Right atrium auricular region (tissue), 2 donors: ENCODE measurements around the gene ENG. TPM values are rescaled to one million over a fixed set of nuclear protein-coding genes. Genes with fewer than 3 reads are reported as not detected.

Experiments
- DNase-seq: peaks from one replicate; pipeline ENCODE4 v3.0.0-alpha.2; 2019; ENCODE audit warnings: low spot score
- H3K27ac ChIP-seq, 2 donors: fragments of 200-600 bp; sonication (generic); 1 replicate in 1 of 2; 2 replicates in 1 of 2; pipeline ENCODE4 v1.5.1; 2016 to 2019
- H3K27me3 ChIP-seq, 2 donors: fragments of 200-600 bp; sonication (generic); one replicate each; pipeline versions ENCODE4 v1.5.1 to v1.6.0; 2017 to 2019
- H3K36me3 ChIP-seq: fragments of 200-600 bp; sonication (generic); one replicate; pipeline ENCODE4 v1.5.1; 2016
- H3K4me1 ChIP-seq, 2 donors: fragments of 200-600 bp; sonication (generic); one replicate each; pipeline versions ENCODE4 v1.5.1 to v1.6.0; 2017 to 2019
- H3K4me3 ChIP-seq, 2 donors: fragments of 200-600 bp; sonication (generic); 1 replicate in 1 of 2; 2 replicates in 1 of 2; pipeline ENCODE4 v1.5.1; 2017 to 2019; ENCODE audit warnings: mild to moderate bottlenecking in 1 of 2, moderate library complexity in 1 of 2
- H3K9me3 ChIP-seq, 2 donors: fragments of 200-600 bp; sonication (generic); one replicate each; pipeline ENCODE4 v1.5.1; 2019
- total RNA-seq, 2 donors: library from RNA; depleted of rRNA; stranded (reverse); fragments of >200 nt; gene quantifications; one replicate each; pipeline ENCODE4 v1.1.0, GENCODE V29; 2016
- TF ChIP-seq, protein P1 (sequence below), 2 donors: fragments of 200-600 bp; sonication (generic); IDR thresholded peaks; one replicate each; pipeline ENCODE4 v1.5.1; 2019; ENCODE audit warnings: antibody characterized with exemption in 2 of 2

Gene ENG
- total RNA-seq, 2 donors from 2014 or later = 142 to 511 TPM

DNA sequence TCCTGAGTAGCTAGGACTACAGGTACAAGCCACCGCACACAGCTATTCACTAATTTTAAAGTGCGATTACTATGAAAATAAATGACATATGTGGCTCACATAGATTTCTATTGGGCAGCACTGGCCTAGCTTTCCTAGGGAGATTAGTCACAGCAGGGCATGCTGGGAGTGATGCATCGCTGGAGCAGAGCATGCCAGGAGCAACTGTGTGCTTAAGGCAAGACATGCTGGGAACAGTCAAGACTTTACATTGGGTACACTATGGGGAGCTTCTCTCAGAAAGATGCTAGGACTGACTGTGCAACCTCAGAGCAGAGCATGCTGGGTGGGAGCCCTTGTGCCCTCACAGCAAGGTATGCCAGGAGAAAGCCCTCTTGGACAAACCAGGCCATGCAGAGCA, 35.6 kb upstream of the ENG start:
- H3K4me1 ChIP-seq = peaks cover 0 to 10% of the 10 kb centered on the region in 2 donors
- DNase-seq = no peak
- no peaks in the 10 kb centered on the region for H3K27me3 ChIP-seq
- no peak overlapping the region for H3K4me3 ChIP-seq
- peaks cover 0 to 10% of the 10 kb centered on the region in 2 donors for H3K9me3 ChIP-seq
- H3K36me3 ChIP-seq = peaks cover 73% of the 10 kb centered on the region
- no peak overlapping the region for H3K27ac ChIP-seq
- TF ChIP-seq, protein P1, sequence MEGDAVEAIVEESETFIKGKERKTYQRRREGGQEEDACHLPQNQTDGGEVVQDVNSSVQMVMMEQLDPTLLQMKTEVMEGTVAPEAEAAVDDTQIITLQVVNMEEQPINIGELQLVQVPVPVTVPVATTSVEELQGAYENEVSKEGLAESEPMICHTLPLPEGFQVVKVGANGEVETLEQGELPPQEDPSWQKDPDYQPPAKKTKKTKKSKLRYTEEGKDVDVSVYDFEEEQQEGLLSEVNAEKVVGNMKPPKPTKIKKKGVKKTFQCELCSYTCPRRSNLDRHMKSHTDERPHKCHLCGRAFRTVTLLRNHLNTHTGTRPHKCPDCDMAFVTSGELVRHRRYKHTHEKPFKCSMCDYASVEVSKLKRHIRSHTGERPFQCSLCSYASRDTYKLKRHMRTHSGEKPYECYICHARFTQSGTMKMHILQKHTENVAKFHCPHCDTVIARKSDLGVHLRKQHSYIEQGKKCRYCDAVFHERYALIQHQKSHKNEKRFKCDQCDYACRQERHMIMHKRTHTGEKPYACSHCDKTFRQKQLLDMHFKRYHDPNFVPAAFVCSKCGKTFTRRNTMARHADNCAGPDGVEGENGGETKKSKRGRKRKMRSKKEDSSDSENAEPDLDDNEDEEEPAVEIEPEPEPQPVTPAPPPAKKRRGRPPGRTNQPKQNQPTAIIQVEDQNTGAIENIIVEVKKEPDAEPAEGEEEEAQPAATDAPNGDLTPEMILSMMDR (IDR thresholded peaks at IDR 0.05) = no peak

- Histone ChIP-seq H3K4me3 (no peak overlapping the region), H3K27ac (no peak overlapping the region), H3K9me3 (peaks cover 0 to 1% of the 10 kb centered on the region in 2 donors), H3K36me3 (peaks cover 53% of the 10 kb centered on the region), H3K27me3 (no peaks in the 10 kb centered on the region), H3K4me1 (peaks cover 0 to 21% of the 10 kb centered on the region in 2 donors)
- no peak for DNase-seq
- TF ChIP-seq, protein P1 (IDR thresholded peaks at IDR 0.05) = no peak
These were observed 33.3 kb upstream of the ENG start for GRCh38 chr9:127887792-127888191.

DNA sequence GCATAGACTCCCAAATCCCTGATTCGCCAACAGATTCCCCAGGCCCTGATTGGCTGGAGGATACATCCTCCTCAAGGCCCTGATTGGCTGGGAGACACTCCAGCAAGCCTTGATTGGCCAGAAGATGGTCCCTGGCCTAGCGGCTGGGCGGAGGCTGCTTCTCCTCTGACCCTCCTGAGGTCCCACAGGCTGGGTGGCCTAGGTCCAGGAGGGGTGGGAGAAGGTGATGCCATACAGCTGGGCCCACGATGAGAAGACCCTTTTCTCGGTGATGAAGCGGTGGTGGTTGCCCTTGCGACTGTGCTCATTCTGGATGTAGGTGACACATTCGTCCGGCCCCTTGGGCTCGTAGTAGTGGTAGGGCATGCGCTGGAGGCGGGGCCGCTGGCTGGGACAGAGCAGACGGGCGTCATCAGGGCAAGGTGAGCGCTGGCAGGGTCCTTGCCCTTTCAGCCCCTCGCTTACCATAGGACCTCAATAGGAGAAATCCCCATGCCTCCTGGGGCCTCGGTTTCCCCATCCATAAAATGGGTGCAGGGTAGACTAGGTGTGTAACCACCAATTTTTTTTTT, 32.0 kb upstream of the ENG start:
- no peak for DNase-seq

DNA sequence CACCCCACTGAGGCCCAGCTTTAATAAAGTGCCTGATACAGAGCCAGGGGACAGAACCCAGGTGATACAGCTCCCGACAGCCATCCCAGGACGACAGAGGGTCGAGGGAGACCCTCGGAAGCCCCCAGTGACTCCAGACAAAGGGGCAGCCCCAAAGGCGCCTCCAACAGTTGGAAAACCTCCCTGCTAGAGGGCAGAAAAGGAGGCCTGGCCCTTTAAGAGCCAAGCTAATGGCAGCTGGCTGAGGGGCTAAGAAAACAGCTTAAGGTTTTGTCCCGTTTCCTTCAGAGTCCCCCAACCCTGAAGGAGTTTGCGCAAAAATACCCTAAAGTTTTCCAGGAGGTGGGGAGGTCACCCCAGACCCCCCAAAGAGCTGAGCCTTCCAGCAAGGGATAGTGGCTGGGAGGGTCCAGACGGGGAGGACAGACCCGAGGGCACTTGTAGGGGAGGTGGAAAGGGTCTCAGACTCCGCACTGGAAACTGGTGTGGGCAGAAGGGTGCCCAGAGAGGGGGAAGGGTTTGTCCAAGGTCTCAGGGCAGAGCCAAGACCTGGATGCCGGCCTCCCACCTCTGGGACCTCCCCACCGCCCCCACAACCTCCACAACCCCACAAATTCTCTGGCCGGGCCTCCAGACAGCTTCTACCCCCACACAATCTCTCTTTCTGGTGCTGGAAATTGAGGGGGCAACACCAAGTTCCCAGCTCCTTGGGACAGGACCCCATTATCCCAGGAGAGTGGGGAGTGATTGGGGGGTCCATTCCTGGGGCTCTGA, 31.2 kb upstream of the ENG start:
- no peak overlapping the region for H3K4me3 ChIP-seq
- H3K9me3 ChIP-seq = no peaks in the 10 kb centered on the region
- DNase-seq = no peak
- H3K4me1 ChIP-seq = peaks cover 0 to 21% of the 10 kb centered on the region in 2 donors
- TF ChIP-seq, protein P1 (IDR thresholded peaks at IDR 0.05) = no peak
- no peaks in the 10 kb centered on the region for H3K27me3 ChIP-seq
- H3K27ac ChIP-seq = peak overlapping the region in 1 of 2 donors; percentile 10
- H3K36me3 ChIP-seq = peaks cover 40% of the 10 kb centered on the region

More for the DNA sequence above, 32.0 kb upstream of the ENG start:
- Histone ChIP-seq H3K36me3 (peaks cover 45% of the 10 kb centered on the region), H3K9me3 (no peaks in the 10 kb centered on the region), H3K27me3 (no peaks in the 10 kb centered on the region), H3K4me3 (no peak overlapping the region), H3K27ac (no peak overlapping the region), H3K4me1 (peaks cover 0 to 21% of the 10 kb centered on the region in 2 donors)
- TF ChIP-seq, protein P1 (IDR thresholded peaks at IDR 0.05) = no peak

DNA sequence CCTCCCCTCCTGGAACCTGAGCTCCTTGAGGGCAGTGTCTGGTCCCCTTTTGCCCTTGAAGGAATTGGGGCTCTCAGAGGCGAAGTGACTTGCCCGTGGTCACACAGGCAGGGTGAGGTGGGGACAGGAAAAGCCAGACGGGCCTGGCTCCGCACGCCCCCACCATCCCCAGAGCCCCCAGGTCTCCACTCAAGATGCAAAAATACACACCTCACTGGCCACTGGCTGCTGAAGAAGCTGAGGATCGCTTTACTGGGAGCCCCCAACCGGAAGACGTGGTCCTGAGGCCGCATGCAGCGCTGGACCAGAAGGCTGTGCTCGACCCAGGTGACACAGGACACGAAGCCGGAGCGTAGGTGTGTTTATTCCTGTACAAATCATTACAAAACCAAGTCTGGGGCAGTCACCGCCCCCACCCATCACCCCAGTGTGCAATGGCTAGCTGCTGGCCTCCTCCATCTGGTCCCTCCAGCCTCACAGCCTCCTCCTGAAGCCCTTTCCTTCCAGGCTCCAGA, 30.6 kb upstream of the ENG start:
- Histone ChIP-seq H3K36me3 (peaks cover 33% of the 10 kb centered on the region), H3K27ac (peak overlapping the region in 1 of 2 donors; percentile 10), H3K4me1 (peaks cover 0 to 21% of the 10 kb centered on the region in 2 donors), H3K4me3 (no peak overlapping the region), H3K27me3 (no peaks in the 10 kb centered on the region), H3K9me3 (no peaks in the 10 kb centered on the region)
- DNase-seq = no peak
- TF ChIP-seq, protein P1 (IDR thresholded peaks at IDR 0.05) = no peak
